ENCODE data around the gene GPD2.
"Not testable (repeated sequence)": the region's sequence is repeated elsewhere in the genome, so short reads cannot be mapped to it uniquely, and the experiment has no call there.

Gene GPD2

DNA sequence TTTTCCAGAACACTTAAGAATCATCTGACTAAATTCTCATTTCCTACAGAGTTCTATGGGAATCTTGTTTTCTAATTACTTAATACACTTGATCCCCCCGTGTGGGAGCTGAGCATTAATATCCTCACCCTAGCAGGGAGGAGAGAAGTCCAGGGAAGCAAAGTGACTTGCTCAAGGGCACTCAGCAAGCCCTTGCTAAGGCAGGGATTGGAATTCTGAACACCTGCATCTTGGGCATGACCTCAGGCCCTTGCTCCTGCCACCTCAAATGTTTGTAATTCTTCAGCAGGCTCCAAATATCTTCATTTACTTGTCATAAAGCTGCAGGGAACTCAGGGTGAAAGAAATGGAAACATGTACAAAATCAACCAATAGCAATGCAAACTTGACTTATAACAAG, 162.4 kb downstream of the GPD2 start:
- DNase-seq: no peak

GRCh38 chr2:156600196-156600595, 164.0 kb downstream of the GPD2 start:
- no peak for DNase-seq

GRCh38 chr2:156601855-156602551, 165.8 kb downstream of the GPD2 start:
- no peak for DNase-seq

DNA sequence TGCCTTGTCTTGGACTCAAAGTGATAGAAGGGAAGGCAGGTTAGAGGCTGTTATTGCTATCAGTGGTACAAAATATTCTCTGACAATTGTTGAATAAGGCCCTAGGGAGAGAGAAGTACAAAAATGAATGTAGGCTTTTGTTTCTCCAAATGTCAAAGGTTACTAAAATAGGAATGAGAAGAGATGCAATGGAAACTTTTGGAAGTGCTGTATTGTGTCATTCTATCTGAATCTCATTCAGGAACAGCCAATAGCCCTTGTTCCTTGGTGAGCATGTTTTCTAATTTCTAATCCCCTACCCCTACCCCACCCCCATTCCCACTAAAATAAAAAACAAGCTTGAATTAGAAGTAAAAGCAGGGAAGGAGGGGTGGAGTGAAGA, 166.4 kb downstream of the GPD2 start:
- DNase-seq: no peak

DNA sequence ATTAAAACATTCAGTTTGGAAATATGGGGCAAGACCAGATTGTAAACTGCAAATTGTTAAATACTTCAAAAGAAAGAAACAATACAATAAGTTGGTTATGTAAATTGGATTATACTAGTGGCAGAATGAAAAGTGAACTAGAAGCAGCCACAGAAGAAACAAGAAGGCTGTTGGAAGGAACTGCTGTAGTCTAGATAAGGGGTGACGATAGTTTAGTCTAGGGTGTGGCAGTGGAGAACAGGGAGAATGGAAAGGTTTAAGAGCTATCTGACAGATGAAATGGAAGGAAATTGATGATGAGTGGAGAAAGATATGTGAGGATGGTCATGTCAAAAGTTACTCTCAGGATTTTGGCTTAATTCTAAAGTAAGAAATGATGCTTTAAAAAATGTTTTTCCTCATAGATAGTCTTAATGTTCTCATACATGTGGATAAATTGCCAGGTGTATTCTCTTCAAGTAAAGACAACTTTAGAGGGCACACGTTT, 179.7 kb downstream of the GPD2 start:
- DNase-seq: no peak

DNA sequence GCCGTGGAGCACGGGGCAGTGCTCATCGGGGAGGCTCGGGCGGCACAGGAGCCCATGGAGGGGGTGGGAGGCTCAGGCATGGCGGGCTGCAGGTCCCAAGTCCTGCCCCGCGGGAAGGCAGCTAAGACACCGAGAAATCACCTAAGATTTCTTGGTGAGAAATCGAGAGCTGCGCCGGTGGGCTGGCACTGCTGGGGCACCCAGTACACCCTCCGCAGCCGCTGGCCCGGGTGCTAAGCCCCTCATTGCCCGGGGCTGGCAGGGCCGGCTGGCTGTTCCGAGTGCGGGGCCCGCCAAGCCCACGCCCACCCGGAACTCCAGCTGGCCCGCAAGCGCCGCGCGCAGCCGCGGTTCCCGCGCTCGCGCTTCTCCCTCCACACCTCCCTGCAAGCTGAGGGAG, 181.9 kb downstream of the GPD2 start:
- not testable (repeated sequence) for DNase-seq

GRCh38 chr2:156619021-156619539, 182.9 kb downstream of the GPD2 start:
- no peak for DNase-seq

GRCh38 chr2:156622491-156622890, 186.3 kb downstream of the GPD2 start:
- no peak for DNase-seq

DNA sequence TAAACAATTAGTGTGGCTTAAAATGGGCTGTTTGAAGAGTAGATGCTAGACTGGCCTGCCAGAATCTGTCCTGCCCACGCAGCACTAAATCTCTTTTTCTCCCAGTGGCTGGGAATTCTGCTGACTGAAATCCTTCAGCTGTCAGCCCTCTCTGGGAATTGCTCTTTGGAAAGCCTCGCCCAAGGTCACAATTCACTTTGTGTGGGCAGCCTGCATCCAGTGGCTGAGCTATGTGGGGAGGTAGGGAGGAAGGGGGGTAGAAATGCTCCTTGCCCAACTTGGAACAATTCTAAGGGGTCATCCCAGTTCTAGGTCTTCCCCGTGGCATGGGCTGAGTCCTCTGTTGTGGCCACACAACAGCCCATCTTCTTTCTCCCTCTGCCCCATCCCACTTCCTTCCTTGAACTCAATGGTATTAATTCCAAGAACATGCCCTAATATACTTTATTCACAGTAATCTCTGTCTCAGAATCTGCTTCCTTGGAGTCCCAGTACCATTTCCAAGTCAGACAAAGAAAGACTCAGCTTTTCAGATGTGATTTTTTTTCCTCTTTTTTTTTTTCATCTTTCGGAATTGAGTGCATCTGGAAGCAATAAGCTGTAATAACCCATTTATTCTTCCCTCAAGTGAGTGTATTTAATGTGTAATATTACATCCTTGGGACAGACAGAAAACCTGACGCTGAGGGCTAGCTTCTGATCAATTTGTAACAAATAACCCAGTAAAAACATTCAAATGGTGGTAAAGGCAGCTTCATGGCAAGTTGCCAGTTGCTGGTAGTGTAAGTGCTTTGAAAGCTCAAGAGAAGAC, 189.4 kb downstream of the GPD2 start:
- no peak for DNase-seq

DNA sequence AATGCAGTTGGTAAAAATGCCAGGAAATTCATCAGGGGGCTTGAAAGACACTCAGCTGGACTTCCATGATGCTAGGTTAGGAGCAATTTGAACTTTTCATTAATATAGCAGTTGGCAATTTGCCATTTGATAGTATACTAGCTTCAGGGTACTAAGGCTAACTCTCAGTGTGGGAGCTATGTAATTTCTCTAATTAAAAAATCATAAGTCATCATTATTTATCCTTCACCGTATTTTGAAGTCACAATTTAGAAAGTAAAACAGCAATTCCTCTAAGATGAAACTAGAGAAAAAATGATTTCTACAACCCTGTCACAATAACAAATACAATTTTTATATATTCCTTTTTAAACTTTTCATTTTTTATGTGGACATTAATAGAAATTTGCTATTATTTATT, 190.8 kb downstream of the GPD2 start:
- DNase-seq: no peak

- DNase-seq: no peak
Observed at GRCh38 chr2:156630579-156631337, 194.6 kb downstream of the GPD2 start.

DNA sequence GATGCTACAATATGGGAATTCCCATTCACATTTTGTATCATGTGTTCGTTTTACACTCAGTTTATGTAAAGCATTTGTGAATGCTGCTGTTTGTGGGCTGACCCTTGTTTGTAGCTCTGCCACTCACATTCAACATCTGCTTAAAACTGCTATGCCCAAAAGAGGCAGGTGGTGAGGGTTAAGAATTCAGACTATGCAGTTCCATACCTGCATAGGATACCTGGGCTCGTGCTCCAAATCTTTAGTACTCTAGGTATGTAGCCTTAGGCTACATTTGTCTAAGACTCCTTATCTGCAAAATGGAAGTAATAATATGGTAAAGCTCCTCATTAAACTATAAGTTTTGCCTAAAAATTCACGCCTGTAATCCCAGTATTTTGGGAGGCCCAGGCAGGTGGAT, 199.5 kb downstream of the GPD2 start:
- DNase-seq: no peak

Measured in stimulated activated CD4-positive, alpha-beta T cell treated with anti-CD3 and anti-CD28 coated beads, Interleukin-1b, Interleukin-23, amount 100 ng/mL, for 48 hours (primary cell).